Right lobe of liver (tissue), 6 donors: ENCODE data around the gene KPNB1. TPM values are rescaled to one million over a fixed set of nuclear protein-coding genes. Genes with fewer than 3 reads are reported as not detected.

ENCODE experiments used
- ATAC-seq, 4 donors: fragments of 200-7000 bp; cut with Tn5 transposase; one replicate each; pipeline ENCODE4 v1.9.1; 2020; ENCODE audit warnings: mild to moderate bottlenecking in 4 of 4, moderate library complexity in 4 of 4
- DNase-seq, 3 donors: peaks; one replicate each; pipeline ENCODE4 v3.0.0-alpha.2; 2020
- H3K27ac ChIP-seq, 3 donors: fragments of 200-600 bp; one replicate each; pipeline ENCODE4 v1.8.0; 2022
- H3K27me3 ChIP-seq, 2 donors: fragments of 200-600 bp; one replicate each; pipeline ENCODE4 v1.8.0; 2022
- H3K36me3 ChIP-seq, 4 donors: fragments of 200-600 bp; sonication (generic) in 1 of 4; one replicate each; pipeline versions ENCODE4 v1.5.1 to v1.8.0; 2017 to 2022; ENCODE audit warnings: control low read depth in 1 of 4
- H3K4me1 ChIP-seq, 4 donors: fragments of 200-600 bp; sonication (generic) in 1 of 4; one replicate each; pipeline versions ENCODE4 v1.5.1 to v1.8.0; 2017 to 2022; ENCODE audit warnings: control low read depth in 1 of 4
- H3K4me3 ChIP-seq, 3 donors: fragments of 200-600 bp; one replicate each; pipeline ENCODE4 v1.8.0; 2022
- H3K9me3 ChIP-seq, 4 donors: fragments of 200-600 bp; sonication (generic) in 1 of 4; one replicate each; pipeline versions ENCODE4 v1.5.1 to v1.8.0; 2017 to 2022; ENCODE audit warnings: control low read depth in 1 of 4
- POLR2A ChIP-seq: fragments of 450-650 bp; IDR thresholded peaks from one replicate; pipeline ENCODE4 v1.6.1; 2017; ENCODE audit warnings: antibody characterized with exemption, mild to moderate bottlenecking
- WGBS: methylation state at CpG from one replicate; pipeline ENCODE4 v1.1.6; 2018; ENCODE audit warnings: low coverage, low lambda C conversion rate; ENCODE audit not compliant: insufficient coverage; ENCODE audit errors: missing lambda C conversion rate; 5-methylcytosine and 5-hydroxymethylcytosine counted together
- intact Hi-C, 2 donors: fragments of 100-400 bp; cut with DNase I; formaldehyde crosslinking; loops; one replicate each; pipeline versions ENCODE4 v1.11.2 to v1.14.1; 2022
- total RNA-seq, 6 experiments: library from RNA; depleted of rRNA in 2 of 6; stranded (reverse); fragments of >200 nt in 2 of 6; fragmentation: NEBNext Ultra II Directional in 3 of 6; extraction: Animal tissue kit (Norgen Biotek cat#: 25700) in 3 of 6; gene quantifications; one replicate each; pipeline versions ENCODE4 v1.1.0 to v1.2.4, GENCODE V29; 2016 to 2023
- TF ChIP-seq, protein P1 (sequence below), 4 donors: fragments of 200-600 bp in 3 of 4; fragments of 450-650 bp in 1 of 4; IDR thresholded peaks; one replicate each; pipeline versions ENCODE4 v1.5.1 to v1.8.0; 2016 to 2022; ENCODE audit warnings: antibody characterized with exemption in 4 of 4, mild to moderate bottlenecking in 2 of 4
- donor health status: DM: no; HTN: yes; CAD: no.
- donor health status: DM: no; HTN: no; CAD: no.
- donor health status: DM: no; HTN: no; CAD: no.
- donor health status: DM: no; HTN: yes; CAD: no.
- donor health status: DM: no; HTN: yes; CAD: no.

Gene KPNB1
- total RNA-seq, 6 experiments from 2014 or later, result 80.8 to 104 (median 94.5) TPM

DNA sequence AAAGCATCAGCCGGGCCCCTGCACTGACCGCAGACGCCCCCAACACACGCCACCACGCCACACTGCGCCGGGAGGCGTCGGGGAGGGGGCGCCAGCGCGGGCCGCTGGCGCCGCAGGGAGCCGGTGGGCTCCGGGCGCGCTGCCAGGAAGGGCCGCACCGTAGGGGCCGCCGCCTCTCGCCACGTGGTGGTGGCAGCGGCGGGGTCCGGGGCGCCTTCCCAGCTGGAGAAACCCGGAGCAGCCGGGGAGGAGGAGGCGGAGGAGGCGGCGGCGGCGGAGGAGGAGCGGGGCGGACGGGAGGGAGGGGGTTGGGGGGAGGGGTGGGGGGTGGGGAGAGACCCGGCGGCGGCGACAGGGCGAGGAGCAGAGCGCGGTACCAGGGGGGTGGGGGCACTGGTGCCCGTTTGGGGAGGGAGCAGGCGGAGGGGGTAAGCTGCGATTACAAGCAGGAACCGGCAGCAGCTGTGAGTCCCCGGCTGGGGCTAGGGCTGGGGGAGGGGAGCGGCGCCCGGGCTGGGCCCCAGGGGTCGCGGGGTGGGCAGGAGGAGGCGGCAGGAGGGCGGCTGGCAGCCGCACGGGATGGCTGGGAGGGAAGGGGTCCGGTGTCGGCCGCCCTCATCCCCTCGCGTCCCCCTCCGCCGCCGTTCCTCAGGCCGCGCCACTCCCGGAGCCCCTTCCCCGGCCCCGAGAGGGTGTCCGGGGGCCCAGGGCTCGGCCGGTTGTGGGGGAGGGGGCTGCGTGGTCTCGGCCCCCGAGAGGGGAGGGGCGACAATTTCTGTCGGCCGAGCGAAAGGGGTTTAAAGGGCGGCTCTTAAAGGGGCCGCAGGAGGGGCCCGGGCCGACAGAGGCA lies 44.2 kb downstream of the KPNB1 start, which contains the start of gene TBKBP1:
TBKBP1 (plus strand) TSS at position 431 of the 850 bp plus-strand sequence. CDS start 1,952 bp downstream, outside the sequence.
- H3K4me3 ChIP-seq, result peak within 1 kb of the TSS; percentile 68 to 87 (median 75)
- H3K9me3 ChIP-seq, result no peaks in the 10 kb centered on the region
- H3K27me3 ChIP-seq, result no peaks in the 10 kb centered on the region
- peaks cover 0 to 11% (median 0%) of the 10 kb centered on the region in 4 donors for H3K4me1 ChIP-seq
- WGBS, result under 1% methylated on average over 44 of the region's 87 CpGs
- TF ChIP-seq POLR2A, result no peak
- TF ChIP-seq, protein P1, sequence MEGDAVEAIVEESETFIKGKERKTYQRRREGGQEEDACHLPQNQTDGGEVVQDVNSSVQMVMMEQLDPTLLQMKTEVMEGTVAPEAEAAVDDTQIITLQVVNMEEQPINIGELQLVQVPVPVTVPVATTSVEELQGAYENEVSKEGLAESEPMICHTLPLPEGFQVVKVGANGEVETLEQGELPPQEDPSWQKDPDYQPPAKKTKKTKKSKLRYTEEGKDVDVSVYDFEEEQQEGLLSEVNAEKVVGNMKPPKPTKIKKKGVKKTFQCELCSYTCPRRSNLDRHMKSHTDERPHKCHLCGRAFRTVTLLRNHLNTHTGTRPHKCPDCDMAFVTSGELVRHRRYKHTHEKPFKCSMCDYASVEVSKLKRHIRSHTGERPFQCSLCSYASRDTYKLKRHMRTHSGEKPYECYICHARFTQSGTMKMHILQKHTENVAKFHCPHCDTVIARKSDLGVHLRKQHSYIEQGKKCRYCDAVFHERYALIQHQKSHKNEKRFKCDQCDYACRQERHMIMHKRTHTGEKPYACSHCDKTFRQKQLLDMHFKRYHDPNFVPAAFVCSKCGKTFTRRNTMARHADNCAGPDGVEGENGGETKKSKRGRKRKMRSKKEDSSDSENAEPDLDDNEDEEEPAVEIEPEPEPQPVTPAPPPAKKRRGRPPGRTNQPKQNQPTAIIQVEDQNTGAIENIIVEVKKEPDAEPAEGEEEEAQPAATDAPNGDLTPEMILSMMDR (IDR thresholded peaks at IDR 0.05), result no peak
- DNase-seq, result peak in 2 of 3 donors; percentile 61 to 68
- ATAC-seq, result peak; percentile 22 to 34 (median 30)
- H3K36me3 ChIP-seq, result no peaks in the 10 kb centered on the region
- intact Hi-C loops, result no loop called here
- H3K27ac ChIP-seq, result peak within 1 kb of the TSS; percentile 66 to 69 (median 68)

DNA sequence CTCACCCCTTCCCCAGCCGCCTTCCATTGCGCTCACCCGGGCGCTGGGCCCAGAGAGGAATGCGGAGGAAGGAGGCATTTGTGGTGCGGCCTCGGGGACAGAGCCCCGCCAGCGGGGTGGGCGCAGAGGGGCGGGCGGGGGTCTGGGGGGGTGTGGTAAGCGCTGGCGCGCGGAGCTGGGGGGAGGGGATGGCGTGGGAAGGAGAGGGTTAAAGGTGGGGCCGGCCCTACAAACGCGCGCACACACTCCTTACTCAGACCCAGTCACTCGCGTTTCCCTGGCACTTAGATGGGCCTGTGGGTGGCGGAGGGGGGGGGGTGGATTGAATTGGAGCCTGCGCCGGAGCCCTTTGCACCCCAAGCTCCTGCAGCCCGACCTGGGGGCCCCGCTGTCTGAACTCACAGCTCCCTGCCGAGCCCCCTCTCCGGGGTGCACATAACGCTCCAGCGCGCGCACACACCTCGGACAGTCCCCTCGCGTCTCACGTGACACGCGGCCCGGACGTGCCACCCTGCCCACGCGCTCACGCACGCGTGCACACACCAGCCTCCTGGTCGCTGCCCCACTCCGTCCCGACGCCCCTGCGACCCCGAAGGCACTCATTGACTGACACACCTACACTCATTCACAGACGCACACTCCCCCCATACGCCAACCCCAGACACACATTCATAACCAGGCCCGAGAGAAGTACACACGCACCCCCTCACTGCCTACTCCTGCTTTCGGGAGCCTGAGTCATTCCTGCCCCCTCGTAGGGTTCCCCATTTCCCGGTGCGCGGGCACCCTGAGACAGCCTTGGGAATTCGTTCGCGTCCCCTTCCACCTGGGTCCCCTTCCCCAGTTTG lies 45.1 kb downstream of the KPNB1 start:
- Histone ChIP-seq H3K4me3 (peak overlapping the region; percentile 68 to 87 (median 75)), H3K4me1 (peaks cover 0 to 11% (median 0%) of the 10 kb centered on the region in 4 donors), H3K36me3 (no peaks in the 10 kb centered on the region), H3K27me3 (no peaks in the 10 kb centered on the region), H3K27ac (peak overlapping the region; percentile 66 to 69 (median 68)), H3K9me3 (no peaks in the 10 kb centered on the region)
- intact Hi-C loops, result no loop called here
- ATAC-seq (peak; percentile 42 to 71 (median 56)), DNase-seq (peak; percentile 62 to 80 (median 70))
- WGBS, result 12% methylated on average over 15 of the region's 65 CpGs
- peak; percentile 29 for TF ChIP-seq POLR2A
- TF ChIP-seq, protein P1 (IDR thresholded peaks at IDR 0.05), result no peak

DNA sequence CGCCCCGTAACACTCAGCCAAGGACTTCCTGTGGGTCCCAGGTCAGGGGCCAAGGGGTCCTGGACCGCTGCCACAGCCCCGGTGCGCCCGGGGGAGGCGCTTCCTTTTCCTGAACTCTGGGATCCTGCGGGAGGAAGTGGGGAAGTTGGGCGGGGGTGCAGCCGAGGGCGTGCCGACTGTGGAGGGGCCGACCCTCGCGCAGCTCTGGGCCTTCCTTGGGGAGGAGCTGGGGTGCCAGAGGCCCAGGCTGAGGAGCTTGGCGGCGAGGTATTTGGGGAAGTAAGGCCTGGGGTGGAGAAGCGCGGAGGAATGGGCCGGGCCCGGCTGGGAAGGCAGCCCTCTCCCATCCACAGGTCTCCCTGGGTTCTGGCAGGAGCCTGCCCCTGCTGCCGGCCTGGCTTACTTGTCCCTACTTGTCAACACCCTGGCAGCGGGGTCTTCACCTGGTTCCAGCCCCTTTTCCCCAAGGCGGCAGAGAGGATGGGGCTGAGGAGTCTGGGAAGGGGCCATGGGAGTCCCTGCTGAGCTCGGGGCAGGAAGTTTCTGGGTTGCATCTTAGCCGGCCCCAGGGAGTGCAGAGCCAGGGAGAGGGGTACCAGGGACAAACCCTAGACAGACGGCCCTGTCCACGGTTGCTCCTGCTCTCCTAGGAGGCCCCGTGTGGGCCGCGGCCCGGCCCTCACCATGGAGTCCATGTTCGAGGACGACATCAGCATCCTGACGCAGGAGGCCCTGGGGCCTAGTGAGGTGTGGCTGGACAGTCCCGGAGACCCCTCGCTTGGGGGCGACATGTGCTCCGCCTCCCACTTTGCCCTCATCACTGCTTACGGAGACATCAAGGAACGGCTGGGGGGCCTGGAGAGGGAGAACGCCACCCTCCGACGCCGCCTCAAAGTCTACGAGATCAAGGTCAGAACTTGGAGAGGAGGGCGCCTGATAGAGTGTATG lies 46.0 kb downstream of the KPNB1 start:
- Histone ChIP-seq H3K36me3 (no peaks in the 10 kb centered on the region), H3K9me3 (no peaks in the 10 kb centered on the region), H3K4me1 (peaks cover 0 to 11% (median 0%) of the 10 kb centered on the region in 4 donors), H3K4me3 (peak overlapping the region; percentile 68 to 87 (median 75)), H3K27me3 (no peaks in the 10 kb centered on the region), H3K27ac (peak overlapping the region; percentile 6 to 68 (median 66))
- DNase-seq (peak; percentile 69 to 74 (median 69)), ATAC-seq (peak; percentile 36 to 57 (median 39))
- intact Hi-C loops, result no loop called here
- WGBS, result 41% methylated on average over 8 of the region's 47 CpGs
- no peak for TF ChIP-seq POLR2A
- TF ChIP-seq, protein P1 (IDR thresholded peaks at IDR 0.05), result no peak
